Measurements from ENCODE around the gene CD37.

CD37 gene

GRCh38 chr19:49290517-49290916 lies 44.7 kb upstream of the CD37 start:
- TF ChIP-seq CTCF (IDR thresholded peaks at IDR 0.05; ENCODE audit: insufficient read depth, low read length, poor library complexity, severe bottlenecking) (no peak), EZH2phosphoT487 (conservative IDR thresholded peaks at IDR 0.05; ENCODE audit: low read length) (no peak)
- no peak overlapping the region for H2AFZ ChIP-seq (ENCODE audit: low read depth, low read length, severe bottlenecking)
- H3K4me3 ChIP-seq (ENCODE audit: insufficient read depth, low read length, poor library complexity, severe bottlenecking) = no peak overlapping the region
- no peaks in the 10 kb centered on the region for H3F3A ChIP-seq (ENCODE audit: insufficient read depth)
- peaks cover 5% of the 10 kb centered on the region; the same call in 1 of the 2 replicates for H3K9me3 ChIP-seq (ENCODE audit: insufficient read depth, low read length)
- no peak overlapping the region for H3K4me2 ChIP-seq (ENCODE audit: low read depth, low read length, poor library complexity, severe bottlenecking)
- no peaks in the 10 kb centered on the region for H3K79me2 ChIP-seq (ENCODE audit: insufficient read depth, low read length)
- no peaks in the 10 kb centered on the region for H3K36me3 ChIP-seq (ENCODE audit: low read length)
- no peaks in the 10 kb centered on the region for H4K20me1 ChIP-seq (ENCODE audit: low read depth, low read length)
- H3K27me3 ChIP-seq (ENCODE audit: low read length) = no peaks in the 10 kb centered on the region
- H3K9ac ChIP-seq (ENCODE audit: low read length) = no peak overlapping the region
- no peak overlapping the region for H3K27ac ChIP-seq (ENCODE audit: low read depth, low read length)
- H3K9me2 ChIP-seq (replicated peaks; ENCODE audit: insufficient read depth, low read length) = no peaks in the 10 kb centered on the region; the same call in 1 of the 2 replicates

- H3K9ac ChIP-seq (ENCODE audit: low read length) = no peak overlapping the region
- H3K79me2 ChIP-seq (ENCODE audit: insufficient read depth, low read length) = no peaks in the 10 kb centered on the region
- H3K9me2 ChIP-seq (replicated peaks; ENCODE audit: insufficient read depth, low read length) = no peaks in the 10 kb centered on the region; the same call in 1 of the 2 replicates
- H3K27ac ChIP-seq (ENCODE audit: low read depth, low read length) = no peak overlapping the region
- H3K36me3 ChIP-seq (ENCODE audit: low read length) = no peaks in the 10 kb centered on the region
- H3K4me2 ChIP-seq (ENCODE audit: low read depth, low read length, poor library complexity, severe bottlenecking) = no peak overlapping the region
- no peaks in the 10 kb centered on the region for H3F3A ChIP-seq (ENCODE audit: insufficient read depth)
- H3K9me3 ChIP-seq (ENCODE audit: insufficient read depth, low read length) = no peaks in the 10 kb centered on the region
- H3K4me3 ChIP-seq (ENCODE audit: insufficient read depth, low read length, poor library complexity, severe bottlenecking) = no peak overlapping the region
- H3K27me3 ChIP-seq (ENCODE audit: low read length) = no peaks in the 10 kb centered on the region
- H4K20me1 ChIP-seq (ENCODE audit: low read depth, low read length) = no peaks in the 10 kb centered on the region
- no peak overlapping the region for H2AFZ ChIP-seq (ENCODE audit: low read depth, low read length, severe bottlenecking)
- no peak for TF ChIP-seq EZH2phosphoT487 (conservative IDR thresholded peaks at IDR 0.05; ENCODE audit: low read length)
- no peak for TF ChIP-seq CTCF (IDR thresholded peaks at IDR 0.05; ENCODE audit: insufficient read depth, low read length, poor library complexity, severe bottlenecking)
Observed at GRCh38 chr19:49294401-49294800, 40.8 kb upstream of the CD37 start.

GRCh38 chr19:49295208-49295880 lies 39.9 kb upstream of the CD37 start:
- Histone ChIP-seq H3K9ac (ENCODE audit: low read length) (no peak overlapping the region), H3K4me3 (ENCODE audit: insufficient read depth, low read length, poor library complexity, severe bottlenecking) (no peak overlapping the region), H3K4me2 (ENCODE audit: low read depth, low read length, poor library complexity, severe bottlenecking) (no peak overlapping the region), H3K27ac (ENCODE audit: low read depth, low read length) (no peak overlapping the region), H3K9me3 (ENCODE audit: insufficient read depth, low read length) (no peaks in the 10 kb centered on the region), H3K27me3 (ENCODE audit: low read length) (no peaks in the 10 kb centered on the region), H3K9me2 (replicated peaks; ENCODE audit: insufficient read depth, low read length) (no peaks in the 10 kb centered on the region), H3F3A (ENCODE audit: insufficient read depth) (0 out of 2 replicates have a peak, but pooled peaks cover 4% of the 10 kb centered on the region), H2AFZ (ENCODE audit: low read depth, low read length, severe bottlenecking) (no peak overlapping the region), H4K20me1 (ENCODE audit: low read depth, low read length) (no peaks in the 10 kb centered on the region), H3K36me3 (ENCODE audit: low read length) (no peaks in the 10 kb centered on the region), H3K79me2 (ENCODE audit: insufficient read depth, low read length) (no peaks in the 10 kb centered on the region)
- TF ChIP-seq CTCF (IDR thresholded peaks at IDR 0.05; ENCODE audit: insufficient read depth, low read length, poor library complexity, severe bottlenecking) (no peak), EZH2phosphoT487 (conservative IDR thresholded peaks at IDR 0.05; ENCODE audit: low read length) (no peak)
